ENCODE measurements around the gene DHX35.

DNA sequence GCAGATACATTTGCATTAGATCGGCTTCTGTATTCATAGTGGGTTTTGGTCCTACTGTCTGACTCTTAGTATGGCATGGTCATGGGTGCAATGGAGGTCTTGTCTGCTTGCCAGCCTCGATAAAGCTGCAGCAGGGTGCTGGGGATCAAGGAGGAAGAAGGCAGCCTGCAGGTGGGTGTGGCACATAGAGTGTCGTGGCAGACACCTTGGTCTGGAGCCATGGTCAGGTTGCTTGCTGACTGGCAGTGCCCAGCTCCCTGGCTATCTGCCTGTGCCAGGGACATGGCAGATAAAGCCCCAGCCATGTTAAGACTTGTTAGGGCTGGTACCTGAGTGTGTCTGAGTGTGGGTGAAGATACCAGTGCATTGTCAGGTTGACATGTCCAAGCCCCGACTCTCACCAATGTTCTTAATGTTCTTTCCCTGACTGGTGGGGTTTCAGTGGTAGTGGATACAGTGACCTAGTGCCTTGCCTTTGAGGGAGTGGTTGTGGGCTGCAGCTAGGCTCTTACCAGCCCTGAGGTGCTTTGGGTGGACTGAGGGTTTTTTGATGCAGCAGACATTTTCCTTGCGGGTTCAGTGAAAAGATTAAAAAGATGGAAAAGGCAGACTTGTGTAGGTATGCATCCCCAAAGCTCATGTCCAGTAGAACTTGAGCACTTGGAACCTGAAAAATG is 34.1 kb upstream of the DHX35 start:
- TF ChIP-seq, protein P1, sequence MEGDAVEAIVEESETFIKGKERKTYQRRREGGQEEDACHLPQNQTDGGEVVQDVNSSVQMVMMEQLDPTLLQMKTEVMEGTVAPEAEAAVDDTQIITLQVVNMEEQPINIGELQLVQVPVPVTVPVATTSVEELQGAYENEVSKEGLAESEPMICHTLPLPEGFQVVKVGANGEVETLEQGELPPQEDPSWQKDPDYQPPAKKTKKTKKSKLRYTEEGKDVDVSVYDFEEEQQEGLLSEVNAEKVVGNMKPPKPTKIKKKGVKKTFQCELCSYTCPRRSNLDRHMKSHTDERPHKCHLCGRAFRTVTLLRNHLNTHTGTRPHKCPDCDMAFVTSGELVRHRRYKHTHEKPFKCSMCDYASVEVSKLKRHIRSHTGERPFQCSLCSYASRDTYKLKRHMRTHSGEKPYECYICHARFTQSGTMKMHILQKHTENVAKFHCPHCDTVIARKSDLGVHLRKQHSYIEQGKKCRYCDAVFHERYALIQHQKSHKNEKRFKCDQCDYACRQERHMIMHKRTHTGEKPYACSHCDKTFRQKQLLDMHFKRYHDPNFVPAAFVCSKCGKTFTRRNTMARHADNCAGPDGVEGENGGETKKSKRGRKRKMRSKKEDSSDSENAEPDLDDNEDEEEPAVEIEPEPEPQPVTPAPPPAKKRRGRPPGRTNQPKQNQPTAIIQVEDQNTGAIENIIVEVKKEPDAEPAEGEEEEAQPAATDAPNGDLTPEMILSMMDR (conservative IDR thresholded peaks at IDR 0.05; ENCODE audit: low read depth, low read length), result no peak
- no peak for TF ChIP-seq EZH2 (IDR thresholded peaks at IDR 0.05; ENCODE audit: borderline replicate concordance, low read depth, low read length, poor library complexity, severe bottlenecking)

Data from A673 (cell line).